HepG2 (cell line): ENCODE data around the gene HSD3B7. TPM values are rescaled to one million over a fixed set of nuclear protein-coding genes. Genes with fewer than 3 reads are reported as not detected.

Experiments
- SOX5 ChIP-seq: IDR thresholded peaks from 2 replicates; pipeline ENCODE4 v1.6.1; 2016; ENCODE audit warnings: borderline replicate concordance
- ZNF431 ChIP-seq: sonication (generic); formaldehyde crosslinking; IDR thresholded peaks from 2 replicates; pipeline ENCODE4 v1.9.0; 2022; ENCODE audit warnings: missing genetic modification reagents, low read depth, mild to moderate bottlenecking, borderline replicate concordance
- ZNF501 ChIP-seq: sonication (generic); formaldehyde crosslinking; IDR thresholded peaks from 2 replicates; pipeline ENCODE4 v1.5.1; 2020; ENCODE audit warnings: mild to moderate bottlenecking, moderate library complexity, missing genetic modification reagents
- ZSCAN21 ChIP-seq: sonication (generic); formaldehyde crosslinking; IDR thresholded peaks from 2 replicates; pipeline ENCODE4 v1.8.0; 2022; ENCODE audit warnings: mild to moderate bottlenecking, missing genetic modification reagents, moderate library complexity, borderline replicate concordance
- polyA plus RNA-seq, 8 experiments: library from polyadenylated mRNA; depleted of rRNA in 3 of 8; stranded (reverse) in 7 of 8; unstranded in 1 of 8; fragments of >200 nt; fragmentation: Illumina TruSeq in 4 of 8; extraction: Trizol in 4 of 8; gene quantifications; 2 replicates each; pipeline versions ENCODE4 v1.2.1 to v1.2.3, GENCODE V29; 2011 to 2016; ENCODE audit warnings: low read depth in 4 of 8, missing spikeins in 1 of 8, mixed read lengths in 1 of 8; ENCODE audit not compliant: insufficient read depth in 1 of 8
- total RNA-seq, 5 experiments: library from RNA; depleted of rRNA; stranded (reverse); fragments of >200 nt; fragmentation: Illumina TruSeq; extraction: Trizol; gene quantifications; 2 replicates each; pipeline ENCODE4 v1.2.3, GENCODE V29; 2016; ENCODE audit warnings: low read depth in 1 of 5
- TF ChIP-seq, protein P1 (sequence below): sonication (generic); formaldehyde crosslinking; IDR thresholded peaks from 2 replicates; pipeline ENCODE4 v1.5.1; 2020; ENCODE audit warnings: mild to moderate bottlenecking, missing genetic modification reagents, moderate library complexity
- TF ChIP-seq, protein P2 (sequence below): sonication (generic); formaldehyde crosslinking; IDR thresholded peaks from 2 replicates; pipeline ENCODE4 v1.5.0; 2020; ENCODE audit warnings: mild to moderate bottlenecking, missing genetic modification reagents, borderline replicate concordance
- TF ChIP-seq, protein P3 (sequence below): sonication (generic); formaldehyde crosslinking; IDR thresholded peaks from 2 replicates; pipeline ENCODE4 v1.4.0; 2020; ENCODE audit warnings: mild to moderate bottlenecking, missing genetic modification reagents
- TF ChIP-seq, protein P4 (sequence below): sonication (generic); formaldehyde crosslinking; IDR thresholded peaks from 2 replicates; pipeline ENCODE4 v1.4.0; 2020; ENCODE audit warnings: missing genetic modification reagents, borderline replicate concordance

Gene HSD3B7
- total and polyA plus RNA-seq, 2 of the 13 experiments (the other 11 are each of a cell fraction or from before 2014, with no cell fraction given): 32.9 to 69.7 TPM

DNA sequence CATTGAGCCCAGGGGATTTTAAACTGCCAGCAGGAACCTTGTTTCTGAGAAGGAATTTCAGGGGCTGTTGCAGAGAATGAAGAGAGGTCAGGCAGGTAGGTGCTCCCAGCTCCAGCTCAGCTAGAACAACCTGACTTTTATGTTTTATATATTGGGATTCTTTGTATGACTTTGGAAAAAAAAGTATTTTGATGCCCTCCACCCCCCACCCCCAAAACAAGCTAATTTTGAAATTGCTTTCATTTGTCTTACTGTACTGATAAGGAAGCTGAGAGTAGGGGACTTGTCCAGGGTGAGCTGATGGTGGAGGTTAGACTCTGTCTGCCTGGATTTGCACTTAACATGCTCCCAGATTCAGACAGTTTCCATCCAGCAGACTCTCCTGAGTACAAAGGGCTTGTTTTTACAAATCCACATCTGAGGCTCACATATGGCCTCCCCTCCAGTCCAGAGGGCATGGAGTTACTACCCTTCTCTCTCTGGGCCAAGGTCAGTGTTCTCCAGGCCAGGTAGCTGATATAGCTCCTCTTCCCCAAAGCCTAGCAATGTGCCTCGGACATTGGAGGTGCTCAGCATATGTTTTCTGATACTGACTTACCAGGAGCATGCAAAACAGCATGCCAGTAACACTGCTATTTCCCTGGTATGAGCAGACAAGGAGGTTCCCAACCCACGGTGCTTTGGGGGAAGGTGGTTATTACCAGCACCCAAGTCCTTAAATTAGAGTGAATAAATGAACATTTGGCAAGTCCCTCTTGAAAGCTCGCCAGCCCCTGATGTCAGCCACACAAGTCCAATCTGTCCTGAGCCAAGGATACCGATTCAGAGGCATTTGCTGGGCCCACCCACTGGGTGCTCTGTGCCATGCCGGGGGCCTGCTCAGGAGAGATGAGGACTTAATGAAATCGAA, 14.1 kb downstream of the HSD3B7 start (continued):
- TF ChIP-seq, protein P1, sequence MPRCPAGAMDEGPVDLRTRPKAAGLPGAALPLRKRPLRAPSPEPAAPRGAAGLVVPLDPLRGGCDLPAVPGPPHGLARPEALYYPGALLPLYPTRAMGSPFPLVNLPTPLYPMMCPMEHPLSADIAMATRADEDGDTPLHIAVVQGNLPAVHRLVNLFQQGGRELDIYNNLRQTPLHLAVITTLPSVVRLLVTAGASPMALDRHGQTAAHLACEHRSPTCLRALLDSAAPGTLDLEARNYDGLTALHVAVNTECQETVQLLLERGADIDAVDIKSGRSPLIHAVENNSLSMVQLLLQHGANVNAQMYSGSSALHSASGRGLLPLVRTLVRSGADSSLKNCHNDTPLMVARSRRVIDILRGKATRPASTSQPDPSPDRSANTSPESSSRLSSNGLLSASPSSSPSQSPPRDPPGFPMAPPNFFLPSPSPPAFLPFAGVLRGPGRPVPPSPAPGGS (CRISPR knock-in tag): peak; percentile 83; the same call in 1 of the 2 replicates
- TF ChIP-seq ZSCAN21 (CRISPR knock-in tag) (peak; percentile 54; the same call in 1 of the 2 replicates), ZNF501 (CRISPR knock-in tag) (peak; percentile 1; the same call in 1 of the 2 replicates), SOX5 (CRISPR knock-in tag) (peak; percentile 60), ZNF431 (CRISPR knock-in tag) (0 out of 2 replicates have a peak, but pooled peaks have one; percentile 58)
- TF ChIP-seq, protein P2, sequence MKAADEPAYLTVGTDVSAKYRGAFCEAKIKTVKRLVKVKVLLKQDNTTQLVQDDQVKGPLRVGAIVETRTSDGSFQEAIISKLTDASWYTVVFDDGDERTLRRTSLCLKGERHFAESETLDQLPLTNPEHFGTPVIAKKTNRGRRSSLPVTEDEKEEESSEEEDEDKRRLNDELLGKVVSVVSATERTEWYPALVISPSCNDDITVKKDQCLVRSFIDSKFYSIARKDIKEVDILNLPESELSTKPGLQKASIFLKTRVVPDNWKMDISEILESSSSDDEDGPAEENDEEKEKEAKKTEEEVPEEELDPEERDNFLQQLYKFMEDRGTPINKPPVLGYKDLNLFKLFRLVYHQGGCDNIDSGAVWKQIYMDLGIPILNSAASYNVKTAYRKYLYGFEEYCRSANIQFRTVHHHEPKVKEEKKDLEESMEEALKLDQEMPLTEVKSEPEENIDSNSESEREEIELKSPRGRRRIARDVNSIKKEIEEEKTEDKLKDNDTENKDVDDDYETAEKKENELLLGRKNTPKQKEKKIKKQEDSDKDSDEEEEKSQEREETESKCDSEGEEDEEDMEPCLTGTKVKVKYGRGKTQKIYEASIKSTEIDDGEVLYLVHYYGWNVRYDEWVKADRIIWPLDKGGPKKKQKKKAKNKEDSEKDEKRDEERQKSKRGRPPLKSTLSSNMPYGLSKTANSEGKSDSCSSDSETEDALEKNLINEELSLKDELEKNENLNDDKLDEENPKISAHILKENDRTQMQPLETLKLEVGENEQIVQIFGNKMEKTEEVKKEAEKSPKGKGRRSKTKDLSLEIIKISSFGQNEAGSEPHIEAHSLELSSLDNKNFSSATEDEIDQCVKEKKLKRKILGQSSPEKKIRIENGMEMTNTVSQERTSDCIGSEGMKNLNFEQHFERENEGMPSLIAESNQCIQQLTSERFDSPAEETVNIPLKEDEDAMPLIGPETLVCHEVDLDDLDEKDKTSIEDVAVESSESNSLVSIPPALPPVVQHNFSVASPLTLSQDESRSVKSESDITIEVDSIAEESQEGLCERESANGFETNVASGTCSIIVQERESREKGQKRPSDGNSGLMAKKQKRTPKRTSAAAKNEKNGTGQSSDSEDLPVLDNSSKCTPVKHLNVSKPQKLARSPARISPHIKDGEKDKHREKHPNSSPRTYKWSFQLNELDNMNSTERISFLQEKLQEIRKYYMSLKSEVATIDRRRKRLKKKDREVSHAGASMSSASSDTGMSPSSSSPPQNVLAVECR (CRISPR knock-in tag): peak; percentile 44
- TF ChIP-seq, protein P3, sequence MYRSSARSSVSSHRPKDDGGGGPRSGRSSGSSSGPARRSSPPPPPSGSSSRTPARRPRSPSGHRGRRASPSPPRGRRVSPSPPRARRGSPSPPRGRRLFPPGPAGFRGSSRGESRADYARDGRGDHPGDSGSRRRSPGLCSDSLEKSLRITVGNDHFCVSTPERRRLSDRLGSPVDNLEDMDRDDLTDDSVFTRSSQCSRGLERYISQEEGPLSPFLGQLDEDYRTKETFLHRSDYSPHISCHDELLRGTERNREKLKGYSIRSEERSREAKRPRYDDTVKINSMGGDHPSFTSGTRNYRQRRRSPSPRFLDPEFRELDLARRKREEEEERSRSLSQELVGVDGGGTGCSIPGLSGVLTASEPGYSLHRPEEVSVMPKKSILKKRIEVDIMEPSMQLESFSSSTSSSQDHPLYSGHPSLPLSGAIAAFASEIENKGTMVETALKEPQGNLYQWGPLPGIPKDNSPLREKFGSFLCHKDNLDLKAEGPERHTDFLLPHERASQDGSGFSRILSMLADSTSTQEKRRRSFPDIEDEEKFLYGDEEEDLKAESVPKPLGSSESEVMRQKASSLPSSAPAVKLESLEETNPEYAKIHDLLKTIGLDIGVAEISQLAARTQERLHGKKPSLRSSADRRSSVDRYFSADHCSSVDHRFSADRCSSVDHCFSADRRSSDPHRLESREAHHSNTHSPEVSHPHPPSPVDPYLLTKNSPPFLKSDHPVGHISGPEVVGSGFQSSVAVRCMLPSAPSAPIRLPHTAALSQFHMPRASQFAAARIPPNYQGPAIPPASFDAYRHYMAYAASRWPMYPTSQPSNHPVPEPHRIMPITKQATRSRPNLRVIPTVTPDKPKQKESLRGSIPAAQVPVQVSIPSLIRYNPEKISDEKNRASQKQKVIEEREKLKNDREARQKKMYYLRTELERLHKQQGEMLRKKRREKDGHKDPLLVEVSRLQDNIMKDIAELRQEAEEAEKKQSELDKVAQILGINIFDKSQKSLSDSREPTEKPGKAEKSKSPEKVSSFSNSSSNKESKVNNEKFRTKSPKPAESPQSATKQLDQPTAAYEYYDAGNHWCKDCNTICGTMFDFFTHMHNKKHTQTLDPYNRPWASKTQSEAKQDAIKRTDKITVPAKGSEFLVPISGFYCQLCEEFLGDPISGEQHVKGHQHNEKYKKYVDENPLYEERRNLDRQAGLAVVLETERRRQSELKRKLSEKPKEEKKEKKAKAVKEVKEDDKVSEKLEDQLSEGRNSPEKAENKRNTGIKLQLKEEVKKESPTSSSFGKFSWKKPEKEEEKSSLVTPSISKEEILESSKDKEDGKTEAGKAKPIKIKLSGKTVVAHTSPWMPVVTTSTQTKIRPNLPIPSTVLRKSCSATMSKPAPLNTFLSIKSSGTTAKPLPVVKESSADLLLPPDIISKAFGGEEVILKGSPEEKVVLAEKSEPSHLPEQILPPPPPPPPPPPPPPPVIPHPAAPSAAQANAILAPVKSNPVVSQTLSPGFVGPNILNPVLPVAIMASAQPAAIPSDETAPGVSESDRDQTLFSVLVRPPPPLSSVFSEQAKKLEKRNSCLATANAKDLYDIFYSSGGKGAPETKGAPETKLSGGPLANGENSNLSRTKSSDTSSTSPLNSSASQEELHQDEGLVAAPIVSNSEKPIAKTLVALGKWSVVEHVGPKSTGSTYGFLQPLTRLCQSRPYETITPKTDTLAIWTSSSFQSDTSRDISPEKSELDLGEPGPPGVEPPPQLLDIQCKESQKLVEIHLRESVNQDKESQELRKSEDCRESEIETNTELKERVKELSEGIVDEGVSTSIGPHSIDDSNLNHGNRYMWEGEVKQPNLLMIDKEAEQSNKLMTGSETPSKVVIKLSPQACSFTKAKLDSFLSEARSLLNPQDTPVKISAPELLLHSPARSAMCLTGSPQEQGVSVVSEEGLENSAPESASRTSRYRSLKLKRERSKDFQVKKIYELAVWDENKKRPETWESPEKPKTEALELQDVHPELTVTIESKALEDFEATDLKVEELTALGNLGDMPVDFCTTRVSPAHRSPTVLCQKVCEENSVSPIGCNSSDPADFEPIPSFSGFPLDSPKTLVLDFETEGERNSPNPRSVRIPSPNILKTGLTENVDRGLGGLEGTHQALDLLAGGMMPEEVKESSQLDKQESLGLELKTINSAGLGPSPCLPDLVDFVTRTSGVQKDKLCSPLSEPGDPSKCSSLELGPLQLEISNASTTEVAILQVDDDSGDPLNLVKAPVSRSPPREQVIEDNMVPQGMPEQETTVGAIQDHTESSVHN (CRISPR knock-in tag): peak; percentile 86; the same call in 1 of the 2 replicates
- TF ChIP-seq, protein P4, sequence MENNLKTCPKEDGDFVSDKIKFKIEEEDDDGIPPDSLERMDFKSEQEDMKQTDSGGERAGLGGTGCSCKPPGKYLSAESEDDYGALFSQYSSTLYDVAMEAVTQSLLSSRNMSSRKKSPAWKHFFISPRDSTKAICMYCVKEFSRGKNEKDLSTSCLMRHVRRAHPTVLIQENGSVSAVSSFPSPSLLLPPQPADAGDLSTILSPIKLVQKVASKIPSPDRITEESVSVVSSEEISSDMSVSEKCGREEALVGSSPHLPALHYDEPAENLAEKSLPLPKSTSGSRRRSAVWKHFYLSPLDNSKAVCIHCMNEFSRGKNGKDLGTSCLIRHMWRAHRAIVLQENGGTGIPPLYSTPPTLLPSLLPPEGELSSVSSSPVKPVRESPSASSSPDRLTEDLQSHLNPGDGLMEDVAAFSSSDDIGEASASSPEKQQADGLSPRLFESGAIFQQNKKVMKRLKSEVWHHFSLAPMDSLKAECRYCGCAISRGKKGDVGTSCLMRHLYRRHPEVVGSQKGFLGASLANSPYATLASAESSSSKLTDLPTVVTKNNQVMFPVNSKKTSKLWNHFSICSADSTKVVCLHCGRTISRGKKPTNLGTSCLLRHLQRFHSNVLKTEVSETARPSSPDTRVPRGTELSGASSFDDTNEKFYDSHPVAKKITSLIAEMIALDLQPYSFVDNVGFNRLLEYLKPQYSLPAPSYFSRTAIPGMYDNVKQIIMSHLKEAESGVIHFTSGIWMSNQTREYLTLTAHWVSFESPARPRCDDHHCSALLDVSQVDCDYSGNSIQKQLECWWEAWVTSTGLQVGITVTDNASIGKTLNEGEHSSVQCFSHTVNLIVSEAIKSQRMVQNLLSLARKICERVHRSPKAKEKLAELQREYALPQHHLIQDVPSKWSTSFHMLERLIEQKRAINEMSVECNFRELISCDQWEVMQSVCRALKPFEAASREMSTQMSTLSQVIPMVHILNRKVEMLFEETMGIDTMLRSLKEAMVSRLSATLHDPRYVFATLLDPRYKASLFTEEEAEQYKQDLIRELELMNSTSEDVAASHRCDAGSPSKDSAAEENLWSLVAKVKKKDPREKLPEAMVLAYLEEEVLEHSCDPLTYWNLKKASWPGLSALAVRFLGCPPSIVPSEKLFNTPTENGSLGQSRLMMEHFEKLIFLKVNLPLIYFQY: 0 out of 2 replicates have a peak, but pooled peaks have one; percentile 28
